Astrocyte (in vitro differentiated cells and primary cell): ENCODE measurements around the gene NR4A2.

Experiments
- EZH2 ChIP-seq: IDR thresholded peaks from 2 replicates; pipeline ENCODE4 v1.6.1; 2012; ENCODE audit warnings: mild to moderate bottlenecking, low read length, inconsistent platforms; ENCODE audit not compliant: insufficient read depth
- TF ChIP-seq, protein P1 (sequence below): IDR thresholded peaks from 2 replicates; pipeline ENCODE4 v1.5.1; 2011; ENCODE audit warnings: low read depth, mild to moderate bottlenecking, inconsistent platforms, low read length, moderate library complexity; ENCODE audit not compliant: insufficient read depth

DNA sequence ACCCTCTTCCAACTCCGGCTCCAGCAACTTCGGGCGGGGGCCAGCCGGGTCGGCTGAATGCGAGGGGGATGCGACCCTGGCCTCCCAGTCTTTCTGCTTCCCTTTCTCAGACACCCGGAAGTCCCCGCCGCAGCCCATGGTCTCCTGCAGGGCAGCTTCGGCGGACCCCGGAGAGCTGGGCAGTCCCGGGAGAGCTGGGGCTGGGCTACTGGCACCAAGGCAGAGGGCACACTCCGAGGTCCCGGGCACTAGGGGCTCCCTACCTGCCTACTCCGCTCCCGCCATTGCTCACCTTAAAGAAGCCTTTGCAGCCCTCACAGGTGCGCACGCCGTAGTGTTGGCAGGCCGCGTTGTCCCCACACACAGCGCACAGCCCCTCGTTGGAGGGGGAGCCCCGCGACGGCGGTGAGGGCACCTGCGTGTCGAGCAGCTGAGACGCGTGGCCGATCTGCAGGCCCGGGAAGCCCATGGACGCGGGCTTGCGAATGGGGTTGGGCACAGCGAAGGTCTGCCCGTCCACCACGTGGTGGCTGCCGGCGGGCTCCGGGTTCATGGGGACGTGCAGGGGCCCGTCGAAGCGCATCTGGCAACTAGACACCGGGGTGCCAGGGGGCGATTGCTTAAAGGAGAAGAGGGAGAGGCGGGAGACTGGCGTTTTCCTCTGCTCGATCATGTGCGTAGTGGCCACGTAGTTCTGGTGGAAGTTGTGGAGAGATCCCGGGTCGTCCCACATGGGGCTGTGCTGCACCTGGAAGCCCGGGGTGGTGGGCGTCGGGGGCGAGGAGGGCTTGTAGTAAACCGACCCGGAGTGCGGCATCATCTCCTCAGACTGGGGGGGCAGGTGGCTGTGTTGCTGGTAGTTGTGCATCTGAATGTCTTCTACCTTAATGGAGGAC, 3.2 kb downstream of the NR4A2 start:
- TF ChIP-seq, protein P1, sequence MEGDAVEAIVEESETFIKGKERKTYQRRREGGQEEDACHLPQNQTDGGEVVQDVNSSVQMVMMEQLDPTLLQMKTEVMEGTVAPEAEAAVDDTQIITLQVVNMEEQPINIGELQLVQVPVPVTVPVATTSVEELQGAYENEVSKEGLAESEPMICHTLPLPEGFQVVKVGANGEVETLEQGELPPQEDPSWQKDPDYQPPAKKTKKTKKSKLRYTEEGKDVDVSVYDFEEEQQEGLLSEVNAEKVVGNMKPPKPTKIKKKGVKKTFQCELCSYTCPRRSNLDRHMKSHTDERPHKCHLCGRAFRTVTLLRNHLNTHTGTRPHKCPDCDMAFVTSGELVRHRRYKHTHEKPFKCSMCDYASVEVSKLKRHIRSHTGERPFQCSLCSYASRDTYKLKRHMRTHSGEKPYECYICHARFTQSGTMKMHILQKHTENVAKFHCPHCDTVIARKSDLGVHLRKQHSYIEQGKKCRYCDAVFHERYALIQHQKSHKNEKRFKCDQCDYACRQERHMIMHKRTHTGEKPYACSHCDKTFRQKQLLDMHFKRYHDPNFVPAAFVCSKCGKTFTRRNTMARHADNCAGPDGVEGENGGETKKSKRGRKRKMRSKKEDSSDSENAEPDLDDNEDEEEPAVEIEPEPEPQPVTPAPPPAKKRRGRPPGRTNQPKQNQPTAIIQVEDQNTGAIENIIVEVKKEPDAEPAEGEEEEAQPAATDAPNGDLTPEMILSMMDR: no peak
- TF ChIP-seq EZH2: no peak
